Gastrocnemius medialis (tissue), 4 donors: ENCODE data around the gene YIF1A. TPM values are rescaled to one million over a fixed set of nuclear protein-coding genes. Genes with fewer than 3 reads are reported as not detected.

Experiments
- ATAC-seq, 2 donors: fragments of 150-250 bp; one replicate each; pipeline ENCODE4 v1.9.1; 2016
- DNase-seq, 2 donors: peaks; one replicate each; pipeline ENCODE4 v3.0.0-alpha.2; 2019
- H3K27ac ChIP-seq, 4 donors: fragments of 200-600 bp; sonication (generic); 1 replicate in 1 of 4; 2 replicates in 3 of 4; pipeline ENCODE4 v1.5.1; 2016 to 2018; ENCODE audit warnings: mild to moderate bottlenecking in 2 of 4, moderate library complexity in 1 of 4
- H3K27me3 ChIP-seq, 3 donors: fragments of 200-600 bp; sonication (generic) in 2 of 3; 1 replicate in 1 of 3; 2 replicates in 2 of 3; pipeline versions ENCODE4 v1.5.1 to v1.6.0; 2016 to 2019; ENCODE audit warnings: mild to moderate bottlenecking in 1 of 3, moderate library complexity in 1 of 3
- H3K36me3 ChIP-seq, 2 donors: fragments of 200-600 bp; sonication (generic) in 1 of 2; one replicate each; pipeline ENCODE4 v1.5.1; 2017 to 2018
- H3K4me1 ChIP-seq, 2 donors: fragments of 200-600 bp; sonication (generic) in 1 of 2; one replicate each; pipeline ENCODE4 v1.5.1; 2016 to 2017; ENCODE audit warnings: mild to moderate bottlenecking in 2 of 2
- H3K4me3 ChIP-seq, 4 donors: fragments of 200-600 bp; sonication (generic) in 3 of 4; 1 replicate in 1 of 4; 2 replicates in 3 of 4; pipeline ENCODE4 v1.5.1; 2016 to 2019; ENCODE audit warnings: mild to moderate bottlenecking in 2 of 4
- H3K9me3 ChIP-seq, 3 donors: fragments of 200-600 bp; sonication (generic) in 2 of 3; 1 replicate in 1 of 3; 2 replicates in 2 of 3; pipeline ENCODE4 v1.5.1; 2016 to 2019
- POLR2A ChIP-seq, 2 donors: fragments of 450-650 bp; IDR thresholded peaks; one replicate each; pipeline ENCODE4 v1.6.1; 2017; ENCODE audit warnings: antibody characterized with exemption in 2 of 2, mild to moderate bottlenecking in 2 of 2, moderate library complexity in 2 of 2
- in situ Hi-C, 4 donors: fragments of 200-750 bp; cut with MboI; loops; one replicate each; pipeline versions ENCODE4 v1.15.0 to v1.8.0; 2017; ENCODE audit warnings: low sequenced_read_pairs in 4 of 4
- intact Hi-C: fragments of 100-400 bp; cut with DNase I; formaldehyde crosslinking; loops from one replicate; pipeline ENCODE4 v1.15.1; 2023; ENCODE audit warnings: low total_unique reads
- total RNA-seq, 4 donors: library from RNA; depleted of rRNA; stranded (reverse); fragments of >200 nt; gene quantifications; one replicate each; pipeline versions ENCODE4 v1.1.0 to v1.2.3, GENCODE V29; 2016
- TF ChIP-seq, protein P1 (sequence below), 5 experiments: fragments of 450-650 bp in 3 of 5; fragments of 200-600 bp in 2 of 5; sonication (generic) in 2 of 5; IDR thresholded peaks in 4 of 5; conservative IDR thresholded peaks in 1 of 5; 1 replicate in 4 of 5; 2 replicates in 1 of 5; pipeline ENCODE4 v1.5.1; 2016 to 2019; ENCODE audit warnings: antibody characterized with exemption in 5 of 5, mild to moderate bottlenecking in 3 of 5, moderate library complexity in 3 of 5

YIF1A gene
- total RNA-seq, 4 donors from 2014 or later = 106 to 137 (median 113) TPM

DNA sequence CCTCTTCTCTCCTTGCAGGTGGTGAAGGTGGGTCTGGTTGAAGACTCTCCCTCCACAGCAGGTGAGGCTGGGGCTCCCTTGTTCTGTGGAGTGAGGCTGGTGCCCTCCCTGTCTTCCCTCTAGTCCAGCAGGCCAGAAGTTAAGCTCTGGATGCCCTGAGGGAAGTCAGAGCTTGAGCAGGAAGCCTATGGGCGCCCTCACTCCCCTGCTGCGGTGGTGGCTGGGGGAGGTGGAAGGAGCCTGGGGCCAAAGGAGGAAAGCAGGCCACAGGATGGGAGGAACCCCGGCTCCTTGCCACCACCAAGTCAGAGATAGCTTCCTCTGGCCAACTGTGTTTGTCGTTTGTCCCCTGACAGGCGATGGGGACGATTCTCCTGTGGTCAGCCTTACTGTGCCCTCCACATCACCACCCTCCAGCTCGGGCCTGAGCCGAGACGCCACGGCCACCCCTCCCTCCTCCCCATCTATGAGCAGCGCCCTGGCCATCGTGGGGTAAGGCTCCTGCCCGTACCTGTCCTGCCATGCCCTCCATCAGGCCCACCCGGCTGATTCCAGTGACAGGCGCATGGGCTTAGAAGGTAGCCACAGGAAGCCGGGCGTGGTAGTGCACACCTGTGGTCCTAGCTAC, 50.0 kb downstream of the YIF1A start:
- Histone ChIP-seq H3K27me3 (no peaks in the 10 kb centered on the region), H3K9me3 (no peaks in the 10 kb centered on the region), H3K4me3 (no peak overlapping the region), H3K4me1 (peaks cover 10 to 16% of the 10 kb centered on the region in 2 donors), H3K36me3 (peaks cover 0 to 38% of the 10 kb centered on the region in 2 donors), H3K27ac (no peak overlapping the region)
- intact Hi-C loops (no loop called here), in situ Hi-C loops (no loop called here)
- no peak for TF ChIP-seq POLR2A (IDR thresholded peaks at IDR 0.05)
- TF ChIP-seq, protein P1, sequence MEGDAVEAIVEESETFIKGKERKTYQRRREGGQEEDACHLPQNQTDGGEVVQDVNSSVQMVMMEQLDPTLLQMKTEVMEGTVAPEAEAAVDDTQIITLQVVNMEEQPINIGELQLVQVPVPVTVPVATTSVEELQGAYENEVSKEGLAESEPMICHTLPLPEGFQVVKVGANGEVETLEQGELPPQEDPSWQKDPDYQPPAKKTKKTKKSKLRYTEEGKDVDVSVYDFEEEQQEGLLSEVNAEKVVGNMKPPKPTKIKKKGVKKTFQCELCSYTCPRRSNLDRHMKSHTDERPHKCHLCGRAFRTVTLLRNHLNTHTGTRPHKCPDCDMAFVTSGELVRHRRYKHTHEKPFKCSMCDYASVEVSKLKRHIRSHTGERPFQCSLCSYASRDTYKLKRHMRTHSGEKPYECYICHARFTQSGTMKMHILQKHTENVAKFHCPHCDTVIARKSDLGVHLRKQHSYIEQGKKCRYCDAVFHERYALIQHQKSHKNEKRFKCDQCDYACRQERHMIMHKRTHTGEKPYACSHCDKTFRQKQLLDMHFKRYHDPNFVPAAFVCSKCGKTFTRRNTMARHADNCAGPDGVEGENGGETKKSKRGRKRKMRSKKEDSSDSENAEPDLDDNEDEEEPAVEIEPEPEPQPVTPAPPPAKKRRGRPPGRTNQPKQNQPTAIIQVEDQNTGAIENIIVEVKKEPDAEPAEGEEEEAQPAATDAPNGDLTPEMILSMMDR (IDR thresholded peaks at IDR 0.05 in 4 of 5, conservative IDR thresholded peaks at IDR 0.05 in 1 of 5) = no peak
- no peak for ATAC-seq
- no peak for DNase-seq

DNA sequence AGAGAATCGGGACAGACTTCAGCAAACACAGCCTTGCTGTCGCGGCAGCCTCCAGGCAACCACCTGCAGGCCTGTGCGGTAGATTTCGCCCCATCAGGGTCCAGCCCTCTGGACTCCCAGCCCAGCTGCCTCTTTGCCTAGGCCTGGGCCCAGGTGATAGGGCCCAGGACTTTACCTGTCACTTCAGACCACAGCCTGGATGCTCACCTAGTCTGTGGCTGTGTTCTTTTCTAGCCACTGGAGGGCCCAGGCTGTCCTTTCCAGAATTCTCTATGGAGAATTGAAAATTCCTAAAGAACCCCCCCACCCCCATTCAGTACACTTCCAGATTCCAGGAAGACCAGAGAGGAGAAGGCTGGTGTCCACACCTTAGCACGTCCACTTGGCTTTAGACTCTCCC, 51.1 kb downstream of the YIF1A start:
- Histone ChIP-seq H3K36me3 (peaks cover 0 to 47% of the 10 kb centered on the region in 2 donors), H3K27ac (no peak overlapping the region), H3K4me1 (peaks cover 10 to 16% of the 10 kb centered on the region in 2 donors), H3K9me3 (no peaks in the 10 kb centered on the region), H3K4me3 (no peak overlapping the region), H3K27me3 (no peaks in the 10 kb centered on the region)
- in situ Hi-C loops = no loop called here
- ATAC-seq = no peak
- TF ChIP-seq POLR2A (IDR thresholded peaks at IDR 0.05) = no peak
- TF ChIP-seq, protein P1 (IDR thresholded peaks at IDR 0.05 in 4 of 5, conservative IDR thresholded peaks at IDR 0.05 in 1 of 5) = no peak
- intact Hi-C loops = no loop called here
- DNase-seq = no peak

DNA sequence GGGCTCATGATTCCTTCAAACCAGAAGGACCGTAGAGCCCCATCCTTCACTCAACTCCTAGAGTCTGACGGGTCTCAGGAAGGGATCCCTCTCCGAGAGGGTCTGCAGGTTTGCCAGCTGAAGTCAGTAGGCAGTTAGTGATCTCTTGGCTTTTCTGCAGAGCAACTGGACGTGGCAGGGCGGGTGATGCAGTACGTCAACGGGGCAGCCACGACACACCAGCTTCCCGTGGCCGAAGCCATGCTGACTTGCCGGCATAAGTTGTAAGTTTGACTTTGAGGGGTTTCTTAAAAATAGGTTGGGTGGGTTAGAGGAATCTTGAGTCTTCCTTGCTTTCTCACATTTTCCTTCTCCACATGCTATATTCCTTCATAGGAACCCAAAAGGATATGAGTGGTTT, 53.8 kb downstream of the YIF1A start:
- no peak overlapping the region for H3K27ac ChIP-seq
- peaks cover 0 to 45% of the 10 kb centered on the region in 2 donors for H3K36me3 ChIP-seq
- DNase-seq (no peak), ATAC-seq (no peak)
- H3K4me3 ChIP-seq = no peak overlapping the region
- intact Hi-C loops = no loop called here
- TF ChIP-seq, protein P1 (IDR thresholded peaks at IDR 0.05 in 4 of 5, conservative IDR thresholded peaks at IDR 0.05 in 1 of 5) = no peak
- no peak for TF ChIP-seq POLR2A (IDR thresholded peaks at IDR 0.05)
- in situ Hi-C loops = no loop called here
- H3K4me1 ChIP-seq = peaks cover 0 to 2% of the 10 kb centered on the region in 2 donors
- no peaks in the 10 kb centered on the region for H3K9me3 ChIP-seq
- H3K27me3 ChIP-seq = no peaks in the 10 kb centered on the region

Other genes starting within 250 kb of the YIF1A start
- under 1 TPM in 1 of 4 donors, not detected in 3; 0.12 TPM for gene GAL3ST3, start 240.0 kb downstream of the YIF1A start, total RNA-seq
- gene SF3B2, start 236.8 kb downstream of the YIF1A start, total RNA-seq = 100 to 1,000 TPM in 3 of 4 donors, 10 to 100 TPM in 1; 92.9 to 186 (median 124) TPM
- 10 to 100 TPM in 3 of 4 donors, 1 to 10 TPM in 1; 6.6 to 20.4 (median 16.9) TPM for gene PACS1, start 218.9 kb downstream of the YIF1A start, total RNA-seq
- gene KLC2, start 31.4 kb downstream of the YIF1A start, total RNA-seq = 10 to 100 TPM; 28.4 to 58.7 (median 51.2) TPM
- 100 to 1,000 TPM in 3 of 4 donors, 10 to 100 TPM in 1; 96.0 to 194 (median 130) TPM for gene RAB1B, start 20.5 kb downstream of the YIF1A start, total RNA-seq
- not detected for gene CNIH2, start 11.0 kb downstream of the YIF1A start, total RNA-seq
- not detected for gene TMEM151A, start 2.8 kb upstream of the YIF1A start, total RNA-seq
- gene CD248, start 27.9 kb upstream of the YIF1A start, total RNA-seq = 1 to 10 TPM in 3 of 4 donors, under 1 TPM in 1; 0.46 to 4.6 (median 2.8) TPM
- gene RIN1, start 47.3 kb upstream of the YIF1A start, total RNA-seq = 1 to 10 TPM; 1.9 to 9.7 (median 7.0) TPM
- 10 to 100 TPM; 40.1 to 73.5 (median 64.8) TPM for gene BRMS1, start 56.0 kb upstream of the YIF1A start, total RNA-seq
- 10 to 100 TPM; 30.3 to 59.7 (median 40.4) TPM for gene B4GAT1, start 58.5 kb upstream of the YIF1A start, total RNA-seq
- gene SLC29A2, start 82.6 kb upstream of the YIF1A start, total RNA-seq = 100 to 1,000 TPM in 1 of 4 donors, 10 to 100 TPM in 3; 39.2 to 106 (median 70.6) TPM
- not detected for gene NPAS4, start 131.9 kb upstream of the YIF1A start, total RNA-seq
- 10 to 100 TPM; 35.1 to 64.1 (median 52.5) TPM for gene MRPL11, start 149.7 kb upstream of the YIF1A start, total RNA-seq
- gene PELI3, start 177.8 kb upstream of the YIF1A start, total RNA-seq = 10 to 100 TPM; 26.1 to 55.9 (median 37.3) TPM
- gene DPP3, start 191.3 kb upstream of the YIF1A start, total RNA-seq = 10 to 100 TPM; 28.5 to 58.5 (median 37.4) TPM
- 10 to 100 TPM; 19.8 to 34.5 (median 31.2) TPM for gene BBS1, start 221.5 kb upstream of the YIF1A start, total RNA-seq